Uterus (tissue), 4 donors: ENCODE data around the gene MOB3C. TPM values are rescaled to one million over a fixed set of nuclear protein-coding genes. Genes with fewer than 3 reads are reported as not detected.
A peak's percentile ranks its signal among the peaks of the same experiment; 100 is the strongest.

Experiments used
- DNase-seq, 2 donors: peaks; one replicate each; pipeline ENCODE4 v3.0.0-alpha.2; 2019 to 2020
- H3K27ac ChIP-seq, 2 donors: fragments of 200-600 bp; sonication (generic); 1 replicate in 1 of 2; 2 replicates in 1 of 2; pipeline ENCODE4 v1.5.1; 2016 to 2018
- H3K27me3 ChIP-seq, 2 donors: fragments of 200-600 bp; sonication (generic); one replicate each; pipeline ENCODE4 v1.5.1; 2018 to 2019; ENCODE audit warnings: control low read depth in 1 of 2
- H3K36me3 ChIP-seq, 2 donors: fragments of 200-600 bp; sonication (generic); one replicate each; pipeline ENCODE4 v1.5.1; 2019; ENCODE audit warnings: control low read depth in 1 of 2
- H3K4me1 ChIP-seq, 2 donors: fragments of 200-600 bp; sonication (generic); one replicate each; pipeline ENCODE4 v1.5.1; 2018 to 2019; ENCODE audit warnings: control low read depth in 1 of 2
- H3K4me3 ChIP-seq, 2 donors: fragments of 200-600 bp; sonication (generic); 1 replicate in 1 of 2; 2 replicates in 1 of 2; pipeline ENCODE4 v1.5.1; 2018 to 2019; ENCODE audit warnings: mild to moderate bottlenecking in 1 of 2
- H3K9me3 ChIP-seq, 2 donors: fragments of 200-600 bp; sonication (generic); one replicate each; pipeline ENCODE4 v1.5.1; 2019; ENCODE audit warnings: control low read depth in 1 of 2
- CTCF ChIP-seq, 4 experiments: fragments of 200-600 bp in 2 of 4; fragments of 450-650 bp in 2 of 4; sonication (generic) in 2 of 4; IDR thresholded peaks; one replicate each; pipeline ENCODE4 v1.5.1; 2016 to 2019; ENCODE audit warnings: antibody characterized with exemption in 4 of 4, mild to moderate bottlenecking in 2 of 4, moderate library complexity in 1 of 4
- POLR2A ChIP-seq, 2 donors: fragments of 450-650 bp; IDR thresholded peaks; one replicate each; pipeline ENCODE4 v1.6.1; 2016; ENCODE audit warnings: antibody characterized with exemption in 2 of 2, mild to moderate bottlenecking in 1 of 2, moderate library complexity in 1 of 2
- intact Hi-C: fragments of 100-400 bp; cut with DNase I; formaldehyde crosslinking; loops from one replicate; pipeline ENCODE4 v1.15.1; 2023; ENCODE audit warnings: low total_unique reads
- total RNA-seq, 4 donors: library from RNA; depleted of rRNA in 3 of 4; stranded (reverse); fragments of >200 nt in 3 of 4; gene quantifications; one replicate each; pipeline versions ENCODE4 v1.1.0 to v1.2.4, GENCODE V29; 2014 to 2023
- donor health status: DM: yes; HTN: yes; CAD: no.

The MOB3C gene
- total RNA-seq, 4 donors from 2014 or later: 6.9 to 22.5 (median 16.6) TPM

DNA sequence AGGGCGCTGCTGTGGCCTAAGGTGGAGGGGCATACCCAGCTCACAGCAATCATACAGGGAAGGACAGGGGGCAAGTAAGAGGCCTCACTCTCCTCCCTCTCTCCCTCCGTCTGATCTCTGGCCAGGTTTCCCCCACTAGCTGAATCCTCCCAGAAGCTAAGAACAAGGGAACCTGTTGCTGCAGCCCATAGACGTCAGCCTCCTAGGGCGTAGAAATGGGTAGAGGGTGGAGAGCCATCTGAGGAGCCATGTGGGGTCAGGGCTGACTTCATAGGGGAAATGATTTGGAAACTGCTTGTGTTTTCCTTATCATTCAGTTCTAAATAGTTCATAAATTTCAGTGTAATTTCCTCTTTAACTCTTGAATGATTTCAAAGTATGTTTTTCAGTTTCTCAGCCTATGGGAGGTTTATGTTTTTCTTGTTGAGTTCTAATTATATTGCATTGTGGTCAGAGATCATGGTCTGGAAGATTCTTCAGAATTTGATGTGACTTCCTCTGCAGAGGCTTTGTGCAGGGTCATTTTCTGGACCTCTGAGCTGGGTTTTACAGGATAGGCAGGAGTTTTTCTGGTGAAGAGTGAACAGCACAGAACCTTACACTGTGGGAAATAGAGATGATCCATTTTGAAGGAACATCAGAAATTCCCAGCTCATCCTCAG, 2.3 kb upstream of the MOB3C start:
- DNase-seq: no peak
- Histone ChIP-seq H3K27ac (no peak overlapping the region), H3K9me3 (no peaks in the 10 kb centered on the region), H3K4me3 (no peak overlapping the region), H3K4me1 (peaks cover 0 to 6% of the 10 kb centered on the region in 2 donors), H3K27me3 (no peaks in the 10 kb centered on the region), H3K36me3 (no peaks in the 10 kb centered on the region)
- no peak for TF ChIP-seq CTCF (IDR thresholded peaks at IDR 0.05)
- no peak for TF ChIP-seq POLR2A (IDR thresholded peaks at IDR 0.05)
- intact Hi-C loops: no loop called here

GRCh38 chr1:46617833-46618232, 1.2 kb upstream of the MOB3C start:
- H3K4me3 ChIP-seq: no peak overlapping the region
- intact Hi-C loops: no loop called here
- H3K36me3 ChIP-seq: no peaks in the 10 kb centered on the region
- no peak for TF ChIP-seq POLR2A (IDR thresholded peaks at IDR 0.05)
- TF ChIP-seq CTCF (IDR thresholded peaks at IDR 0.05): no peak
- H3K27ac ChIP-seq: no peak overlapping the region
- peaks cover 0 to 13% of the 10 kb centered on the region in 2 donors for H3K4me1 ChIP-seq
- DNase-seq: no peak
- H3K27me3 ChIP-seq: no peaks in the 10 kb centered on the region
- H3K9me3 ChIP-seq: no peaks in the 10 kb centered on the region

DNA sequence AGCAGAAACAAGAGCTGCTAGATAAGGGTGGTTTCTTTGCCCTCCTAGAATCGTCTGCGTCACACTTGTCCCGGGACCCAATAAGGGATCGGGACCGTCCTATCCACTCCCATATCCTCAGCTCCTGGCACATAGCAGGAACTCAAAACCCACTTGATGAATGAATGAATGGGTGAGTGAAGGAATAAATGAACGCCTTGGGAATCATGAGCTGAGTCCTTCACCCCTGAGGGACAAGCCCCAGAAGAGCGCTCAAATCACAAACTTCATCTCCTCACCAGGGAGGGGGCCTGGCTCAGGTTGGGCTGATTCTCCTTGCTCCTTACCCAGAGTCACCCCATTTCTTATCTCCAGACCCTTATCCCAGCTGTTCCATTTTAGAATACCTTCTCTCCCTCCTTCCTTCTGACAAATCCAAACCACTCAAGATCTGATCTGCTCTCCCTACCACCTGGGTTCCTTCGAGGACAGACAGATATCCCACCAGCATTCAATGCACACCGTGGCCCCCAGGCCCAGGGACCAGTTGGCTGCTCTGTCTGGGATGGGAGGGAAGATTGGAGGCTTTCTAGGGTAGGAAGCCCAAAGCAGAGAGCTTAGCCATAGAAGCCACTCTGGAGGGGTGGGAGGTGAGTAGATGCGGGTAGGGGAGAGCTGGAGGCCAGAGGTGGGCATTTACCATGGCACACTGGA, 643 bp upstream of the MOB3C start:
- intact Hi-C loops: no loop called here
- H3K27ac ChIP-seq: peak overlapping the region; percentile 95 to 96
- H3K36me3 ChIP-seq: no peaks in the 10 kb centered on the region
- TF ChIP-seq CTCF (IDR thresholded peaks at IDR 0.05) (no peak), POLR2A (IDR thresholded peaks at IDR 0.05) (no peak)
- DNase-seq: no peak
- H3K4me3 ChIP-seq: peak overlapping the region; percentile 61 to 97
- H3K4me1 ChIP-seq: peaks cover 0 to 13% of the 10 kb centered on the region in 2 donors
- no peaks in the 10 kb centered on the region for H3K27me3 ChIP-seq
- no peaks in the 10 kb centered on the region for H3K9me3 ChIP-seq

DNA sequence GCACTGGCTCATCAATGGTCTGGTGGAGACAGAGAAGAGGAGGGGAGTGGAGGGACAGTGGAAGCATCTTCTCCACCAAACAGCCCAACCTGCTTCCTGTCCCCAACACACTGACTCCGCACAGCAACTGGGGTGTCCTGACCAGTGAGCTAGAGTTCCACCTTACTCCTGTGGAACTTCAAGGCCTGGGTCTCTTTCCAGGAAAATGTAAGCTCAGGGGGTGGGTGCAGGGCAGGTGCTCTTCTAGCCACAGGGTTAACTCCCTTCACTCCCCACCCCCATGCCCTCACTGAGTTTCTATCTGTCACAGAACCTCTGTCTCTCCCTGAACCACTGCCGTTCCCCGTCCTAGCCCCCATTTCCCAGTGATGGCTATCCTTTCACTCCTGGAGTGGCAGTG, 876 bp downstream of the MOB3C start:
- no peaks in the 10 kb centered on the region for H3K9me3 ChIP-seq
- H3K27me3 ChIP-seq: no peaks in the 10 kb centered on the region
- H3K4me3 ChIP-seq: peak overlapping the region; percentile 61 to 97
- H3K4me1 ChIP-seq: peaks cover 0 to 13% of the 10 kb centered on the region in 2 donors
- H3K27ac ChIP-seq: peak overlapping the region; percentile 95 to 96
- TF ChIP-seq CTCF (IDR thresholded peaks at IDR 0.05): no peak
- TF ChIP-seq POLR2A (IDR thresholded peaks at IDR 0.05): no peak
- no peaks in the 10 kb centered on the region for H3K36me3 ChIP-seq
- no peak for DNase-seq
- intact Hi-C loops: no loop called here

GRCh38 chr1:46615088-46615487, 1.5 kb downstream of the MOB3C start:
- intact Hi-C loops: no loop called here
- peak overlapping the region in 1 of 2 donors; percentile 61 for H3K4me3 ChIP-seq
- H3K4me1 ChIP-seq: peaks cover 0 to 13% of the 10 kb centered on the region in 2 donors
- DNase-seq: no peak
- H3K27ac ChIP-seq: peak overlapping the region in 1 of 2 donors; percentile 96
- no peak for TF ChIP-seq POLR2A (IDR thresholded peaks at IDR 0.05)
- TF ChIP-seq CTCF (IDR thresholded peaks at IDR 0.05): no peak
- H3K27me3 ChIP-seq: no peaks in the 10 kb centered on the region
- H3K9me3 ChIP-seq: no peaks in the 10 kb centered on the region
- no peaks in the 10 kb centered on the region for H3K36me3 ChIP-seq
